GM18907 (cell line): ENCODE measurements around the gene PGAM2.

Source experiments
- ATAC-seq: cut with Tn5 transposase; IDR thresholded peaks from one replicate; pipeline ENCODE4 v1.9.1; 2021; ENCODE audit warnings: mild to moderate bottlenecking, moderate library complexity; ENCODE audit not compliant: unreplicated experiment

PGAM2 gene

DNA sequence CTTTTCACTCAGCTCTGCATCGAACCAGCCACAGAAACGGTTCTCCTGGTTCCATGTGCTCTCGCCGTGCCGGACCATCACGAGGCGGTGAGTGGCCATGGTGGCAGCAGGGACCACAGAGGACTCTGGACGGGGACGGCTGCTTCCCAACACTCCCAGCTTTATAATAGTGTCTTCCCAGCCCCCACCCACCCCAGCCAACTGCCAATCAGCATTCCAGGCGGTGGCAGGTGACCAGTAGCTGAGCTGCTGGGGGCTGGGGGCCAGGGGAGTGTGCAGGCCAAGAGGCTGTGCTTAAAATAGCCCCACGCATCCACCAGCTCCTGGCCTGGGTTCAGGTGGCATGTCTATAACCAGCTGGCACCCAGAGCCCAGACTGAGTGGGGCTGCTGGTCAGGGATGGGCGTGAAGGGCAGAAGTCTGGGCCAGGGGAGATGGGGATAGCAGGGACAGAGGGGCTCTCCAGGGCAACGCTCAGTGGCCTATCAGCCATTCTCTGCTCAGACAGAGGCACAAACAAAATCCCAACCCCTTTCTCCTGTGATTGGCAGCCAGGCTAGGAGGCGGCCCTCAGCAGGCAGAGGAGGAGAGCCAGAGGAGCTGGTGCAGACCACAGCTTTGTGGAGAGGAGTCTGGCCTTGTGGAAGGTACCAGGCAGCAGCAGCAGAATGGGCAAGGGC, at the start of gene PGAM2:
Gene PGAM2 (minus strand): TSS at position 137 of the 680 bp plus-strand sequence. CDS start 38 bp downstream, at position 99.
- ATAC-seq, result no peak

DNA sequence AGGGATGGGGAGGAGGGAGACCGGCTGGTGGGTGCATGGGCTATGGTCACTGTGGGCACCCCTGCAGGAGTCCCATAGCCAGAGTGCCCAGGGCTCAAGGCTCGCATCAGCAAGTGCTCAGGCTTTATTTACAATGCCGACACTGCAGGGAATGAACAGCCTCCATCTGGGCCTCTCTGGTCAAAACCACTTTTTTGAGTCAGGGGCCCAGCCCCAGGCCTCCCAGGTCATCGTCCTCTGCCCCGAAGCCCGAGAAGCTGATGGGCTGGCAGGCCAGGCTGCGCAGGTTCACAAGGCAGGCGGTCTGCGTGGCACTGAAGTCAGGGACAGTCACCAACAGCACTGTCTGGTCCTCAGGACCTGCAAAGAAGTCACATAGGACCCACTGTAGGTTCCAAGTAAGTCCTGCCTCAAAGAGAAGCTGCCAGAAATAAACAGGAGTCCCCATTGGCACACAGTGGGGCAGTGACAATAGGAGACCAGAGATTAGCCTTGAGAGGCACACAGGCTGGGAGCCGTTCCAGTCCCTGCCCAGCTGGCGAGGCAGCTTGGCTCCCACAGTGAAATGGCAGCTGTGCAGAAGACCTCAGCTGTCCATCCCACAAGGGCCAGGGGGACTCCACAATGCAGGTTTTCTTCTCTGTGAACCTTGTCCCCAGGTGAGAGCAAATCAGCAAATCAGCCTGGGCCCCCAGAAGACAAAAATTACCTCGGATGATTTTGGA, 49.4 kb upstream of the PGAM2 start:
- no peak for ATAC-seq

DNA sequence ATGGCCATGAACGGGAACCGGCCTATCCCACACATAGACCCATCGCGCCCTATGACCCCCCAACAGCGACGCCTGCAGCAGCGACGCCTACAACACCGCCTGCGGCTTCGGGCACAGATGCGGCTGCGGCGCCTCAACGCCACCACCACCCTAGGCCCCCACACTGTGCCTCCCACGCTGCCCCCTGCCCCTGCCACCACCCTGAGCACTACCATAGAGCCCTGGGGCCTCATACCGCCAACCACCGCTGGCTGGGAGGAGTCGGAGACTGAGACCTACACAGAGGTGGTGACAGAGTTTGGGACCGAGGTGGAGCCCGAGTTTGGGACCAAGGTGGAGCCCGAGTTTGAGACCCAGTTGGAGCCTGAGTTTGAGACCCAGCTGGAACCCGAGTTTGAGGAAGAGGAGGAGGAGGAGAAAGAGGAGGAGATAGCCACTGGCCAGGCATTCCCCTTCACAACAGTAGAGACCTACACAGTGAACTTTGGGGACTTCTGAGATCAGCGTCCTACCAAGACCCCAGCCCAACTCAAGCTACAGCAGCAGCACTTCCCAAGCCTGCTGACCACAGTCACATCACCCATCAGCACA, 48.5 kb upstream of the PGAM2 start:
- no peak for ATAC-seq

DNA sequence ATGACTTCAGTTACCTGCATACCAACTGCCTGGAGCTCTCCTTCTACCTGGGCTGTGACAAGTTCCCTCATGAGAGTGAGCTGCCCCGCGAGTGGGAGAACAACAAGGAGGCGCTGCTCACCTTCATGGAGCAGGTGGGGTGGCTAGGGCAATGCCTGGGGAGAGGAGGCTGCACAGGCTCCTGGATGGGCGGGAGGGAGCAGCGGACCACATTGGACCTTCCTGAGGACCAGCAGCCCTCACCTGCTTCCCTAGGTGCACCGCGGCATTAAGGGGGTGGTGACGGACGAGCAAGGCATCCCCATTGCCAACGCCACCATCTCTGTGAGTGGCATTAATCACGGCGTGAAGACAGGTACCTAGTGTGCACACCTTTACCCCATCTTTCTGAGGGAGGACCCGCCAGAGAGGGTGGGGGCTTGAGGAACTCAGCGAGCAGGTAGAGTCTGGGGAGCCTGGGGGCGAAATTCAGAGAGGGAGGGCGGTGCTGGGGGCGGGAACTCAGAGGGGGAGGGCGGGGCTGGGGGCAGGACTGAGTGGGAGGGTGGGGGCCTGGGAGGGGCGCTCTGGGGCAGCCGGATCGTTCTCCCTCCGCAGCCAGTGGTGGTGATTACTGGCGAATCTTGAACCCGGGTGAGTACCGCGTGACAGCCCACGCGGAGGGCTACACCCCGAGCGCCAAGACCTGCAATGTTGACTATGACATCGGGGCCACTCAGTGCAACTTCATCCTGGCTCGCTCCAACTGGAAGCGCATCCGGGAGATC, 47.8 kb upstream of the PGAM2 start:
- no peak for ATAC-seq

DNA sequence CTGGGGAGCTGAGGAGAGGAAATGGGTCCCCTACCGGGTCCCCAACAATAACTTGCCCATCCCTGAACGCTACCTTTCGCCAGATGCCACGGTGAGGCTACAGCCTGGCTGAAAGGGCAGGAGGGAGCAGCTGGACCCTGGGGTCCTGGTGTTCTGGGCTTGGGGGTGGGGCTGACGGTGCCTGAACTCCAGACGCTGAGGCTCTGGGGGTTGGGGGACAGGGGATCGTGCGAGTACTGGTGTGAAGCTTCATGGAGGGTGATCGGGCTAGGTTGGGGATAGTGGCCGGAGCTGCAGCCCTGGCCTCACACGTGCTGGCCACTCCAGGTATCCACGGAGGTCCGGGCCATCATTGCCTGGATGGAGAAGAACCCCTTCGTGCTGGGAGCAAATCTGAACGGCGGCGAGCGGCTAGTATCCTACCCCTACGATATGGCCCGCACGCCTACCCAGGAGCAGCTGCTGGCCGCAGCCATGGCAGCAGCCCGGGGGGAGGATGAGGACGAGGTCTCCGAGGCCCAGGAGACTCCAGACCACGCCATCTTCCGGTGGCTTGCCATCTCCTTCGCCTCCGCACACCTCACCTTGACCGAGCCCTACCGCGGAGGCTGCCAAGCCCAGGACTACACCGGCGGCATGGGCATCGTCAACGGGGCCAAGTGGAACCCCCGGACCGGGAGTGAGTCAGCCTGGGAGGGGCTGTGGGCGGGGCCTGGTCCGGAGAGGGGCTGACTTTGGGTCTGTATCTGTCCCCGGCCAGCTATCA, 47.0 kb upstream of the PGAM2 start:
- ATAC-seq, result no peak

DNA sequence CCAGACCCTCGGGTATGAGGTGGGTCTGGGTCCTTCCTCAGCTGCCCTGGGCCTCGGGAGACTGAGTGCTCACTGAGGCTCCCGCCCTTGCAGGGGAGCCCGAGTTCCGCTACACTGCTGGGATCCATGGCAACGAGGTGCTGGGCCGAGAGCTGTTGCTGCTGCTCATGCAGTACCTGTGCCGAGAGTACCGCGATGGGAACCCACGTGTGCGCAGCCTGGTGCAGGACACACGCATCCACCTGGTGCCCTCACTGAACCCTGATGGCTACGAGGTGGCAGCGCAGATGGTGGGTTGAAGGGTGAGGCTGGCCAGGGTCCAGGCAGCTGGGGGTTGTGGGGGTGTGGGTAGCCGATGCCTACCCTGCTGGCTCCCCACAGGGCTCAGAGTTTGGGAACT, 46.4 kb upstream of the PGAM2 start:
- no peak for ATAC-seq

DNA sequence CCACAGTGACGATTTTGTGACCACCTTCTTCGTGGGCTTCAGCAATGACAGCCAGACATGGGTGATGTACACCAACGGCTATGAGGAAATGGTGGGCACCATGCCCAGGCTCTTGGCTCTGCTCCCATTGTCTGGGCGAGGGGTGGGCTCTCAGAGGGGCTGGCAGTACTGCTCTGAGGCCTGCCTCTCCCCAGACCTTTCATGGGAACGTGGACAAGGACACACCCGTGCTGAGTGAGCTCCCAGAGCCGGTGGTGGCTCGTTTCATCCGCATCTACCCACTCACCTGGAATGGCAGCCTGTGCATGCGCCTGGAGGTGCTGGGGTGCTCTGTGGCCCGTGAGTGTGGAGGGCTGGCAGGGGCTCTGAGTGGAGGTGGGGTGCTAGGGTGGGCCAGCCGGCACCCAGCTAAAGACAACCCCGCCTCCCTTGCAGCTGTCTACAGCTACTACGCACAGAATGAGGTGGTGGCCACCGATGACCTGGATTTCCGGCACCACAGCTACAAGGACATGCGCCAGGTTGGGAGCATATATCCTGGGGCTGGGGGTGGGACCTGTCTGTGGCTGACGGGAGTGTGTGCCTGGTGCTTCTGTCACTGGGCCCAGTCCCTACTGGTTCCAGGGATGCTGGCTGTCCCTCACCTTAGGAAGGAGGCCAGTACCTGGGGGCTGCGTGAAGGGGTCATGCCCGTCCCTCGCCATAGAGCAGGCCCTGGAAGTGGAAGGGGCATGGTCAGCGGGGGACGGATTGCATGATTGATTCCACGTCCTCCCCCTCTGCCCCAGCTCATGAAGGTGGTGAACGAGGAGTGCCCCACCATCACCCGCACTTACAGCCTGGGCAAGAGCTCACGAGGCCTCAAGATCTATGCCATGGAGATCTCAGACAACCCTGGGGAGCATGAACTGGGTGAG, 45.6 kb upstream of the PGAM2 start:
- no peak for ATAC-seq

DNA sequence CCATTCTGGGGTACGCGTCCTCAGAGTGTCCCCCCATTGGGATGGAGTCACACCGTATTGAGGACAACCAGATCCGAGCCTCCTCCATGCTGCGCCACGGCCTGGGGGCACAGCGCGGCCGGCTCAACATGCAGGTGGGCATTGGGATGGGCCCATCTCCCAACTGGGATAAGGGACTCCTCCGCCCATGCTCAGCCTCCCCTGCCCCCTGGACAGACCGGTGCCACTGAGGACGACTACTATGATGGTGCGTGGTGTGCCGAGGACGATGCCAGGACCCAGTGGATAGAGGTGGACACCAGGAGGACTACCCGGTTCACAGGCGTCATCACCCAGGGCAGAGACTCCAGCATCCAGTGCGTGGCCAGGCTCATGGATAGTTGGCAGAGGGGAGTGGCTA, 44.6 kb upstream of the PGAM2 start:
- no peak for ATAC-seq

DNA sequence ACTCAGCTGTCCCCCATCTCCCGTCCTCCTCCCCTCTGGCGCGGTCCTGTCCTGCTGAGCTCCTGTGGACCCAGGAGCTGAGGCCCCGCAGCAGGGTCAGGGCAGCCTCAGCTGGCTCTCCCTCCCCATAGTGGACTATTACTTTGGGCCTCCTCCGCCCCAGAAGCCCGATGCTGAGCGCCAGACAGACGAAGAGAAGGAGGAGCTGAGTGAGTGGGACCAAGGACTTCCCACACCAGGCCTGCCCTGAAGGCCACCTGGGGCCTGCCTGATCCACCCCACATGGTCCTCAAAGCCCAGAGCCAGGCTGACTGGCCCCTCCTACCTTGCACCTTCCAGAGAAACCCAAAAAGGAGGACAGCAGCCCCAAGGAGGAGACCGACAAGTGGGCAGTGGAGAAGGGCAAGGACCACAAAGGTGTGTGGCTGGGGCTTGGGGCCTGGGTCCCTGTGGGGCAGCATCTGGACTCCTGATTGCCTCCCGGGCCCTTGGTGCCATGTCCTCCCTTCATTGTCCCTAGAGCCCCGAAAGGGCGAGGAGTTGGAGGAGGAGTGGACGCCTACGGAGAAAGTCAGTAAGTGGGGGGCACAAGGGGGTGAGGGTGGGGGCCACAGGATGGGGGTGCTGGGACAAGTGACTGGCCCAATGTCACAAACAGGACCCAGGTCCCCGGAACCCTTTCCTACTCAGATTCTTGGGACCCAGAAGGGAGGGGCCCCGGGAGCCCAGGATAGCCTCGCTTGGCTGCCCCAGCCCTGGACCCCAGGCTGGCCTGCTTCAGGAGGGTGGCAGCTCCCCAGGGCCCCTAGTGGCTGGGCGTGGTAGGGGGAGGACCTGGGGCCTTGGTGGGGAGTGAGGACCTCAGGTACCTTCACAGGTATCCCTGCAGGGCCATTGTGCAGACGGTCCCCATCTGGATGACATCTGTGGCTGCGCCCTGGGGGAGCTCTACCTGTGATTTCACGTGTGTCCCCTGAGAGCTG, 43.7 kb upstream of the PGAM2 start:
- ATAC-seq, result no peak

DNA sequence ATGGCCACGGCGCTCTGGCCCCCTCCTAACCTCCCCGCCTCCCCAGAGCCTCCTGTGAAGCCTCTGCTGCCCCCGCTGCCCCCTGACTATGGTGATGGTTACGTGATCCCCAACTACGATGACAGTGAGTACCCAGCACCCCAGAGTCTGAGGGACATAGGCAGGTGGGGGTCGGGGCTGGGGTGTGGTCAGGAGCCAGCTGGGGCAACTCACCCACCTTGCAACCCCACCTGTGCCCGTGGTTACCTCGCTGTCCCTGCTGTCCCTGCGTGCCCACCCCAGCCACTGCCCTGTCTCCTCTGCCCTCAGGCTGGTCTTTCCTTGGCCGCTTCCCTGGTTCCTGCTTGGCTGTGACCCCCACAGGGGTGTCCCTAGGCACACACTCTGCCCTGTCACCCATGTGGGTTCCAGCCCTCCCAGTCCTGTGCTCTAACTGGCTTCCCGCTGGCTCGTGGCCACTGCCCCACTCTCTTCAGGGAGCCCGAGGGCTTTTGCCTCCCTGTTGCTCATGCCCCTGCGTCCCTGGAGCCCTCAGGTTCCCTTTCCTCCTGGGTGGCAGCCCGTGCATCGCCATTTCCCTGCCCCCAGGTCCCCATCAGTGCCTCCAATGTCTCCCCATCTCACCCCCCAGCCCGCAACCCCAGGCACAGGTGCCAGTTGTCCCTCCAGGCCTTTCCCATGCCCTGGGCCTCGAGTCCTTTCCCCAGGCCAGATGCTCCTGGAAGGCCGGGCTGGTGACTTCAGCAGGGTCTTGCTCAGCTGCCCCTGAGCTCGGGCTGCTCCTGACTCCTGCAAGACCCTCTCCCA, 42.8 kb upstream of the PGAM2 start:
- ATAC-seq, result no peak

DNA sequence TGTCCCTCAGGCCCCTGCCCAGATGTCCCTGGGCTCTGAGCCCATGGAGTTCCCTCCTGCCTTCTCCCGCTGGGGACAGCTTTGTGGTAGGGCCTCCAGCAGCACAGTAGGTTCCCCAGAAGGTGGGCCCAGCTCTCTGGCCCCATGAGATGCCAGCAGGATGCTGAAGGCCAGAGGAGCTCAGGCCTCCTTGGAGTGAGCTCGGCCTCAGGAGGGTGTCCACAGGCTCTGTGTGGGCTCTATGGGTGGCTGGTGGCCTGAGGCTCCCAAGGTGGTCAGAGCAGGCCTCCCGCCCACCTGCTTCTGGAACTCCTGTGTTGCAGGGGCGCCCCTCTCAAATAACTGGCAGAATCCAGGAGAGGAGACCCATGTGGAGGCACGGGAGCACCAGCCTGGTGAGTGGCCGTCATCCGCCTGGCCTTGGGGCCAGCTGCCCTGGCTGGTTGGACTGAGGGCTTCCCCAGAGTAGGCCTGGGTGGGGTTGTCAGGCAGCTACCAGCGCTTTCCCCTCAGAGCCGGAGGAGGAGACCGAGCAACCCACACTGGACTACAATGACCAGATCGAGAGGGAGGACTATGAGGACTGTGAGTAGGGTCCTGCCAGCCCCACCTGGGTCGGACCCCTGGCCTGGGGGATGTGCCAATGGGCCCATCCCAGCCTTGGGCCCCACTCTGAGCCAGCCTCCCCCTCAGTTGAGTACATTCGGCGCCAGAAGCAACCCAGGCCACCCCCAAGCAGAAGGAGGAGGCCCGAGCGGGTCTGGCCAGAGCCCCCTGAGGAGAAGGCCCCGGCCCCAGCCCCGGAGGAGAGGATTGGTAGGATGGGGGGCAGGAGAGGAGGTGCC, 42.0 kb upstream of the PGAM2 start:
- ATAC-seq, result no peak

DNA sequence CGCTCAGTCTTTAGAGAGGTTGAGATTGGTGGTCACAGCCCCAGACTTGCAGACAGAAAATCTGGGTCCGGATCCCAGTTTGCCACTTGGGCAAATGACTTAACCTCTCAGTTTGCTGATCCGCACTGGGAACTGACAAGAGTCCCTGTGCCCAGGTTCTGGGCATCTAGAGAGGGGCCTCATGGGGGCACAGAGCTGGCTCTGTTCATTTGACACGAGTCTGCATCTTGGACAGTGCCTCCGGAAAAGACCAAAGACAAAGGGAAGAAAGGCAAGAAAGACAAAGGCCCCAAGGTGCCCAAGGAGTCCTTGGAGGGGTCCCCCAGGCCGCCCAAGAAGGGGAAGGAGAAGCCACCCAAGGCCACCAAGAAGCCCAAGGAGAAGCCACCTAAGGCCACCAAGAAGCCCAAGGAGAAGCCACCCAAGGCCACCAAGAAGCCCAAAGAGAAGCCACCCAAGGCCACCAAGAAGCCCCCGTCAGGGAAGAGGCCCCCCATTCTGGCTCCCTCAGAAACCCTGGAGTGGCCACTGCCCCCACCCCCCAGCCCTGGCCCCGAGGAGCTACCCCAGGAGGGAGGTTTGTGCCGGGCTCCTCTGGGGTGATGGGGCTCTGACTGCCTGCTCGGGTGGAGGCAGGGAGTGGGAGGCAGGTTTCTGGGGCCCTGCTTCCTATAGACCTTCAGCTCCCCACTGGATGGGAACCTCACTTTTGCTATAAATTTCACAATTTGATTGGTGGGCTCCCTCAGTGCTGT, 41.1 kb upstream of the PGAM2 start:
- no peak for ATAC-seq

DNA sequence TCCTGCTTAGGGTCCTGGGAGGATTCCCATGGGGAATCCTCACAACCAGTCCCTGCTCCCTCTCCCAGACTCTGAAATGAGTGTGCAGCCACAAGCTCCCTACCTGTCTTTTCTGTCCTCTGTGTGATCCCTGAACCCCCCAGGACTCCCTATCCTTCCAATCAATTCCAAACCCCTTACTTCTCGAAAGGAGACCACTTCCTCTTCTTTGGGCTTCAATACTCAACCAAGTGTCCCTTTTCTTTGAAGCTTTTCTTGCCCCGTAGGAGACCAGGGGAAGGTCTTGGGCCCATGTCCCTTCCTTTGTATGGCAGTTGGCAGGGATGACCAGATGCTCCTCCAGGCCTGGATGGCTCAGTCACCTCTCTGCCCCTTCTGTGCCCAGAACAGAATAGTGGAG, 40.5 kb upstream of the PGAM2 start:
- no peak for ATAC-seq

DNA sequence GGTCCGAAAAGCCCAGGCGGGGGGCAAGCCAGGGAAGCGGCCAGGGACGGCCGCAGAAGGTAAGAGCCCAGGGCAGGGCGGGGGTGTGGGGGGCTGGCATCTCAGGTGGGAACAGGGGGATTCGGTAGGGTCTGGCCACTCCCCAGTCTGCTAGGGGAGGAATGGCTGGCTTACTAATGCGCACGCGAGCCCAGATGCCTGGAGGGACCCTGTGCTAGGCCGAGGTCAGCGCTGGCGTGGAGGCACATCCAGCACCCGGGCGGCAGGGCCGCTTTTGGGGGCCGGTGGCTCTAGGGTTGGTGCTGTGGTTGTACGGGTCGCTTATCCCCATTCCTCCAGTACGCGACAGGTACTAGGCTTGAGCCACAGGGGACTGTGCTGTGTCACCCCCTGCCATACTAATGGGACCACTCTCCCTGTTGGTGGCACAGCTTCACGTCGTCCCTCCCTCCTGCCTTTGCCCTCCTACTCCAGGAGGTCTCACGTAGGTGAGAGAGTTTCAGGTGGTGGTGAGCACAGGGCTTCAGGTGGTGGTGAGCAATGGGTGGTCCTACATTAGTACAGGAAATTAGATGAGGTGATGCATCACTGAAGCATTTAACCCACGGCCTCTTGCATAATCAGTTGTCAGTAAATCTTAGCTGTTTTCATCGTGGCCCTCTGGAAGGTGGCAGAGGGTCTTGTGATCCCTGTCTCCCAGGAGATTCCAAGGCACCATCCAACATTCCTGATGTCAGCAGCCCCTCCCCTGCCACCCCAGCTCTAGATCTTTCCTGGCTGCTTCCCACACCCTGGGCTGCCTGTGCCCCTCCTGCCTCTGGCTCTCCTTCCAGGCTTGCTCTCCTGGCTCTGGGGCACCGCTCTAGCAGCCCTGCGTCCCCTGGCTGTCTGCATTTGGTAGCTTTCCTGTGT, 39.7 kb upstream of the PGAM2 start:
- ATAC-seq, result no peak
